Nephron progenitor cell (in vitro differentiated cells): ENCODE data around the gene ITGB6.

ENCODE experiments used
- DNase-seq: peaks from one replicate; pipeline ENCODE4 v3.0.0; 2021
- H3K27ac Mint-ChIP-seq: 2 replicates; pipeline ENCODE4 v1.8.0; 2021; ENCODE audit warnings: mild to moderate bottlenecking, moderate library complexity, mixed read lengths
- H3K27me3 Mint-ChIP-seq: 2 replicates; pipeline ENCODE4 v1.8.0; 2021; ENCODE audit warnings: mild to moderate bottlenecking, low read depth, mixed read lengths; ENCODE audit not compliant: poor library complexity
- H3K36me3 Mint-ChIP-seq: 2 replicates; pipeline ENCODE4 v1.8.0; 2021; ENCODE audit warnings: low read depth, mixed read lengths
- H3K4me1 Mint-ChIP-seq: 2 replicates; pipeline ENCODE4 v1.8.0; 2021; ENCODE audit warnings: mixed read lengths
- H3K4me3 Mint-ChIP-seq: 2 replicates; pipeline ENCODE4 v1.8.0; 2021; ENCODE audit warnings: mild to moderate bottlenecking, moderate library complexity, mixed read lengths
- H3K9me3 Mint-ChIP-seq: 2 replicates; pipeline ENCODE4 v1.8.0; 2021; ENCODE audit warnings: mild to moderate bottlenecking, moderate library complexity, mixed read lengths
- TF ChIP-seq, protein P1 (sequence below): fragments of 200-600 bp; sonication (generic); IDR thresholded peaks from 2 replicates; pipeline ENCODE4 v1.5.0; 2021; ENCODE audit warnings: antibody characterized with exemption

The ITGB6 gene

DNA sequence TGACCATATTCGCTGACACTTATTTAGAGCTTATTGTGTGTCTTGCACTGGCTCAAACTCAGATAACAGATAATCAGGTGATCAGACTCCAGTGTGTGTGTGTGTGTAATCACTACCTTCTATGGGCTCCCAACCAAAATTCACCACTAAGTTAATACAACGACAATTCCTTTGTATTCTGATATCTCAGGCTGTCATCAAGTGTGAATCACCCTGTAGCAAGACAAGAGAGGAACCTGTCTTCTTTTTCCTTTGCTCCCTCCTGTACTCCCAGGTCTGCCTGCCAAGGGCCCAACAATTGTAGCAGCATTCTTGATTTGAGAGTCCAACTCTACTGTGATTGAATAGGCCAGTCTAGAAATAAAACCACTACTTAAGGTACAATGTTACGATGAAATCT, 25.8 kb downstream of the ITGB6 start:
- Mint-ChIP-seq H3K9me3 (no peaks in the 10 kb centered on the region), H3K27ac (peak overlapping the region; percentile 40), H3K36me3 (no peaks in the 10 kb centered on the region), H3K4me1 (peaks cover 17% of the 10 kb centered on the region), H3K27me3 (no peaks in the 10 kb centered on the region), H3K4me3 (no peak overlapping the region)
- TF ChIP-seq, protein P1, sequence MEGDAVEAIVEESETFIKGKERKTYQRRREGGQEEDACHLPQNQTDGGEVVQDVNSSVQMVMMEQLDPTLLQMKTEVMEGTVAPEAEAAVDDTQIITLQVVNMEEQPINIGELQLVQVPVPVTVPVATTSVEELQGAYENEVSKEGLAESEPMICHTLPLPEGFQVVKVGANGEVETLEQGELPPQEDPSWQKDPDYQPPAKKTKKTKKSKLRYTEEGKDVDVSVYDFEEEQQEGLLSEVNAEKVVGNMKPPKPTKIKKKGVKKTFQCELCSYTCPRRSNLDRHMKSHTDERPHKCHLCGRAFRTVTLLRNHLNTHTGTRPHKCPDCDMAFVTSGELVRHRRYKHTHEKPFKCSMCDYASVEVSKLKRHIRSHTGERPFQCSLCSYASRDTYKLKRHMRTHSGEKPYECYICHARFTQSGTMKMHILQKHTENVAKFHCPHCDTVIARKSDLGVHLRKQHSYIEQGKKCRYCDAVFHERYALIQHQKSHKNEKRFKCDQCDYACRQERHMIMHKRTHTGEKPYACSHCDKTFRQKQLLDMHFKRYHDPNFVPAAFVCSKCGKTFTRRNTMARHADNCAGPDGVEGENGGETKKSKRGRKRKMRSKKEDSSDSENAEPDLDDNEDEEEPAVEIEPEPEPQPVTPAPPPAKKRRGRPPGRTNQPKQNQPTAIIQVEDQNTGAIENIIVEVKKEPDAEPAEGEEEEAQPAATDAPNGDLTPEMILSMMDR = no peak
- DNase-seq = no peak

DNA sequence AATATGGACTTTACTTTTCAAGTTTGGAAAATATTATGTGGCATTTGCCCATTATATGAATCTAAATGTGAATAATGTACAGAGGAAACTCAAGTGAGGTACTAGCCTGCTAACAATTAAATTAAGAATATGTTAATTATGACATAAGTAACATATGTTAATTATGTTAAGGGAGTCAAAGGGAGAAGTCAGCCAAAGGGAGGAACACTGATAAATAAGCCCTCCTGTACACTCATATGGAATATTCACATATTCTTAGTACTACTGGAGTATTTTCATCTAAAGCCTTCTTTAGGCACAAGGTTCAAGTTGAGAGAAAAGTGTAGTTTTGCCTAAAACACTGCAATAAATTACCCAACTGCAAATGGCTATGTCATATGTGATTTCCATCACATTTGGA, 30.1 kb downstream of the ITGB6 start:
- Mint-ChIP-seq H3K4me3 (no peak overlapping the region), H3K36me3 (no peaks in the 10 kb centered on the region), H3K4me1 (peaks cover 60% of the 10 kb centered on the region), H3K27me3 (no peaks in the 10 kb centered on the region), H3K27ac (no peak overlapping the region), H3K9me3 (no peaks in the 10 kb centered on the region)
- TF ChIP-seq, protein P1 = no peak
- no peak for DNase-seq

DNA sequence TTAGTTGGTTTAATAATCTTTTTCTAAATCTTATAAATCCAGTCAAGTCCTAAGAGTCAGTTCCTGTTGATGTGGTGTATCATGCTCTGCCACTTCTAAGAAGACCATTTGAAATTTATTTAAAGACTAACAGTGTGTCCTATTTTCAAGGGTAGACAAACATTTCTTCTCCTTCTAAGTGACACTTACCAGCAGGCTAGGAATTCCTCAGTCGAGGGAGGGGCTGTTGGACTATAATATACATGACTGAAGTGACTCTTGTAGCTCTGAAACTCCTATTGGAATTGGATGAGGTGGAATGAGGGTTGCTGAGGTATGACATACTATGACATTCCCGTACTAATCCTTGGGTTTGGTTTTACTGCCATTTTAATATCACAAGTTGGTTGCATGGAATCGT, 30.6 kb downstream of the ITGB6 start:
- Mint-ChIP-seq H3K36me3 (no peaks in the 10 kb centered on the region), H3K27me3 (no peaks in the 10 kb centered on the region), H3K9me3 (no peaks in the 10 kb centered on the region), H3K27ac (no peak overlapping the region), H3K4me1 (peaks cover 60% of the 10 kb centered on the region), H3K4me3 (no peak overlapping the region)
- TF ChIP-seq, protein P1 = no peak
- no peak for DNase-seq

DNA sequence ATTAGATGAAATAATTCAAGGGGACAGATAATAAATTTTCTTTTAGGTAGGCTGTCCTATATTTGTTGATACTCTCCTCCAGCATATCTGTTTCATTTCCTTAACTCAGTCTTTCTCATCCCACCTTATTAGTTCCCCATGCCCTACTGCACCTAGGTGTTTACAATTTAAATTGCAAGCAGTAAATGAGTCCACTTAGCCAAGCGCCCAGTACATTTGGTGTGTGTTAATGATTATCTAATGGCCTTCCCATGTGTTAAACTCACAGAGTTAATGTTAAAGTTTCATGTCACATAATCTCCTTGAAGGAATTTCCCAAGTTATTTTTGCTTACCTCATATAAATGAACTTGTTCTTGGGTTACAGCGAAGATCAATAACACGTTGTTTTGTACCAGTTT, 31.2 kb downstream of the ITGB6 start:
- TF ChIP-seq, protein P1 = no peak
- no peaks in the 10 kb centered on the region for H3K9me3 Mint-ChIP-seq
- no peak for DNase-seq
- H3K27me3 Mint-ChIP-seq = no peaks in the 10 kb centered on the region
- no peak overlapping the region for H3K4me3 Mint-ChIP-seq
- H3K4me1 Mint-ChIP-seq = peaks cover 60% of the 10 kb centered on the region
- H3K36me3 Mint-ChIP-seq = no peaks in the 10 kb centered on the region
- peak overlapping the region; percentile 46 for H3K27ac Mint-ChIP-seq

DNA sequence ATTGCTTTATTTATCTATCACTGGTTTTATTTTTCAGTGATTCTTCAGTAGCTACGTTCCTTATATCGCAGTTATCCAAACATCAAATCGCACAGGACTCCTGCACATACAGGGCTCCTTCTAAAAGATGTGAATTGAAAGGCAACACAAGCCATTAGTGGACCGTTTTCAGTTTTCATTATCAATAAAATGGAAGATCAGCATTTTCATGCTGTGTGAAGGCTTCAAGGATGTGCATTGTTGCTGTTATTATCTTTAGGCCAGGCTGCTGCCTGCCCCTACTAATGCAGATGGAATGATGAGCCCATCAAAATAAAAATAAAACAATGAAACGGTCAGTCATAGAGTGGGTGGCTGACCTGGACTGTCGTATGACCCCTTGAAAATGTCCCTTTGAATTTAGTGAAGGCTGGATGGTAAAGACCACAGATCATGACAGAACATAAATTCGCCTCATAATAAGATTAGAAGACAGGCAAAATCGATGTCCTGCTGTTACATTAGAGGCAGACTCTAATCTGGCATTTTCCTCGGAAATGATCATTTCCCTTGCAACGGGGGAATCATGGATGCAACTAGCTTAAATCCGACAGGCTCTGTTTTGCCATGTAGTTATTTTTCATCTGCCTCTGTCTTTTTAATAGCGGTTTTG, 32.9 kb downstream of the ITGB6 start:
- no peaks in the 10 kb centered on the region for H3K9me3 Mint-ChIP-seq
- no peaks in the 10 kb centered on the region for H3K27me3 Mint-ChIP-seq
- H3K4me1 Mint-ChIP-seq = peaks cover 56% of the 10 kb centered on the region
- TF ChIP-seq, protein P1 = no peak
- no peak overlapping the region for H3K27ac Mint-ChIP-seq
- H3K36me3 Mint-ChIP-seq = no peaks in the 10 kb centered on the region
- no peak for DNase-seq
- H3K4me3 Mint-ChIP-seq = no peak overlapping the region

DNA sequence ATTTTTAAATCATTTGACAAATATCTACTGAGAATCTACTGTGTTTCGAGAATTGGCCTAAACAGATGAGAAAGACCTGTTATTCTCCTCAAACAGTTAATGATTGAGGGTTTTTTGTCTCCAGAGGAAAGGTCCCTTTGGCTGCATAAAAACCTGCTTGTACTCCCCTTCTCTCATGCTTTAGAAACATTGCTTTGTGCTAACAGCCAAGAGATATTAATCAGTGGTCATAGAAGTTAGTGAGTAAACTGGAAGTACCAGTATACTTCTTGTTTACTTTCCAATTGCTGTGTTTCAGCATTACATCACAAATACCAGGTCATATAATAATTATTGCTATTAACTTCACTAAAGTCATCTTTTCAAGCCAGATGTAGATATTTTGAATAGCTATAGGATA, 34.1 kb downstream of the ITGB6 start:
- H3K9me3 Mint-ChIP-seq = no peaks in the 10 kb centered on the region
- H3K4me1 Mint-ChIP-seq = peaks cover 56% of the 10 kb centered on the region
- H3K27ac Mint-ChIP-seq = no peak overlapping the region
- DNase-seq = no peak
- TF ChIP-seq, protein P1 = no peak
- H3K36me3 Mint-ChIP-seq = no peaks in the 10 kb centered on the region
- H3K27me3 Mint-ChIP-seq = no peaks in the 10 kb centered on the region
- H3K4me3 Mint-ChIP-seq = no peak overlapping the region
